Measurements from ENCODE around the gene FRMD8. TPM values are rescaled to one million over a fixed set of nuclear protein-coding genes. Genes with fewer than 3 reads are reported as not detected.

Gene FRMD8
- total RNA-seq, 1 experiment from 2014 or later = 22.7 TPM

DNA sequence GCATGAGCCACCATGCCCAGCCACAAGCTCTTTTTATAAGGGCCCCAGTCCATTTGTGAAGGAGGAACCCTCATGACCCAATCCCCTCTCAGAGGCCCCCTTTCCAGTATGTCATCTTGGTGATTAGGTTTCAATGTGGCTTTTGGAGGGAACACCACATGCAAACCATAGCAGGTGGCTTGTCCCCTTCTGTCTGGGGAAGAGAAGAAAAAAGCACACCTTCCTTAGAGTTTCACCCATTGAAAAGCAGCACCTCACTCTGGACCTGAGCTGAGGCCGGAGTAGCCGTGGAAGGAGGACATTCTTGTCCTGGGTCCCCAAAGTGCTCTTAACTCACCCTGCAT lies 61.6 kb downstream of the FRMD8 start:
- WGBS (ENCODE audit: extremely low coverage, insufficient read length, low lambda C conversion rate) = no CpG with 5 or more reads among the region's 2 CpGs
- Histone ChIP-seq H3K23me2 (ENCODE audit: insufficient read length, low read depth, low read length, poor library complexity, severe bottlenecking) (no peaks in the 10 kb centered on the region), H2BK120ac (ENCODE audit: low read depth, low read length, poor library complexity, severe bottlenecking) (no peak overlapping the region), H3T11ph (ENCODE audit: low read length) (no peak overlapping the region), H2AFZ (ENCODE audit: low read length) (no peak overlapping the region), H2BK12ac (ENCODE audit: insufficient read length, low read depth, low read length) (no peak overlapping the region), H3K79me1 (ENCODE audit: insufficient read depth, low read depth, low read length, poor library complexity, severe bottlenecking) (no peaks in the 10 kb centered on the region), H3K9me3 (ENCODE audit: control insufficient read depth, low read depth, low read length) (no peaks in the 10 kb centered on the region), H3K4ac (ENCODE audit: low read depth, low read length) (no peak overlapping the region), H3K23ac (ENCODE audit: insufficient read length, low read depth, low read length) (no peak overlapping the region), H2BK20ac (ENCODE audit: low read depth, low read length, poor library complexity, severe bottlenecking) (no peak overlapping the region), H4K20me1 (ENCODE audit: control insufficient read depth, insufficient read depth, insufficient read length) (no peaks in the 10 kb centered on the region), H3K14ac (ENCODE audit: insufficient read depth, low read length) (no peak overlapping the region), H2BK15ac (ENCODE audit: low read depth, low read length) (no peak overlapping the region), H3K79me2 (ENCODE audit: insufficient read depth, low read length) (no peaks in the 10 kb centered on the region), H4K8ac (replicated peaks; ENCODE audit: insufficient read length, low read depth, low read length) (no peak overlapping the region), H3K56ac (ENCODE audit: insufficient read length, low read depth, low read length) (no peak overlapping the region), H2AK5ac (ENCODE audit: insufficient read length, low read length) (no peak overlapping the region), H3K4me1 (ENCODE audit: insufficient read depth, low read length) (no peaks in the 10 kb centered on the region), H4K91ac (ENCODE audit: insufficient read length, low read depth, low read length) (no peak overlapping the region), H3K9ac (ENCODE audit: extremely low read depth, insufficient read length, low read length) (no peak overlapping the region), H3K4me2 (ENCODE audit: insufficient read depth, insufficient read length, low read length) (no peak overlapping the region), H4K5ac (ENCODE audit: insufficient read length, low read depth, low read length) (no peak overlapping the region), H3K27ac (ENCODE audit: insufficient read length, low read depth, low read length) (no peak overlapping the region), H3K27me3 (ENCODE audit: insufficient read depth, low read length) (no peaks in the 10 kb centered on the region), H2BK5ac (ENCODE audit: insufficient read length, low read length) (no peak overlapping the region), H3K18ac (ENCODE audit: insufficient read length, low read depth, low read length) (no peak overlapping the region)
- Mint-ChIP-seq H3K27me3 (ENCODE audit: low read depth) (peaks cover 46% of the 10 kb centered on the region), H3K9me3 (peaks cover 20 to 23% of the 10 kb centered on the region in 2 experiments), H3K36me3 (ENCODE audit: insufficient read depth in 1 of 3, low read depth in 3 of 3) (peaks cover 3 to 4% (median 4%) of the 10 kb centered on the region in 3 experiments; a peak in 5 of 7 replicates), H3K4me3 (no peak overlapping the region), H3K4me1 (peaks cover 9 to 17% of the 10 kb centered on the region in 2 experiments), H3K27ac (no peak overlapping the region)
- TF ChIP-seq, protein P1, sequence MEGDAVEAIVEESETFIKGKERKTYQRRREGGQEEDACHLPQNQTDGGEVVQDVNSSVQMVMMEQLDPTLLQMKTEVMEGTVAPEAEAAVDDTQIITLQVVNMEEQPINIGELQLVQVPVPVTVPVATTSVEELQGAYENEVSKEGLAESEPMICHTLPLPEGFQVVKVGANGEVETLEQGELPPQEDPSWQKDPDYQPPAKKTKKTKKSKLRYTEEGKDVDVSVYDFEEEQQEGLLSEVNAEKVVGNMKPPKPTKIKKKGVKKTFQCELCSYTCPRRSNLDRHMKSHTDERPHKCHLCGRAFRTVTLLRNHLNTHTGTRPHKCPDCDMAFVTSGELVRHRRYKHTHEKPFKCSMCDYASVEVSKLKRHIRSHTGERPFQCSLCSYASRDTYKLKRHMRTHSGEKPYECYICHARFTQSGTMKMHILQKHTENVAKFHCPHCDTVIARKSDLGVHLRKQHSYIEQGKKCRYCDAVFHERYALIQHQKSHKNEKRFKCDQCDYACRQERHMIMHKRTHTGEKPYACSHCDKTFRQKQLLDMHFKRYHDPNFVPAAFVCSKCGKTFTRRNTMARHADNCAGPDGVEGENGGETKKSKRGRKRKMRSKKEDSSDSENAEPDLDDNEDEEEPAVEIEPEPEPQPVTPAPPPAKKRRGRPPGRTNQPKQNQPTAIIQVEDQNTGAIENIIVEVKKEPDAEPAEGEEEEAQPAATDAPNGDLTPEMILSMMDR (conservative IDR thresholded peaks at IDR 0.05) = no peak
- no peak for DNase-seq

Measured in H9 (cell line).